ENCODE measurements around the gene DCP1A.

DCP1A gene

GRCh38 chr3:53287131-53287629 lies 60.2 kb downstream of the DCP1A start (continued):
- no peak for TF ChIP-seq PATZ1 (CRISPR knock-in tag; IDR thresholded peaks at IDR 0.05; ENCODE audit: borderline replicate concordance)
- no peak for TF ChIP-seq ARNTL (CRISPR knock-in tag; IDR thresholded peaks at IDR 0.05; ENCODE audit: borderline replicate concordance, low read depth)
- no peak for TF ChIP-seq ZNF8 (CRISPR knock-in tag; IDR thresholded peaks at IDR 0.05)
- no peak for TF ChIP-seq ZNF565 (CRISPR knock-in tag; conservative IDR thresholded peaks at IDR 0.05; ENCODE audit: low read depth)
- TF ChIP-seq CSRNP3 (CRISPR knock-in tag; IDR thresholded peaks at IDR 0.05): no peak

GRCh38 chr3:53286727-53287126 lies 60.6 kb downstream of the DCP1A start:
- no peak for TF ChIP-seq ZC3H10 (CRISPR knock-in tag; IDR thresholded peaks at IDR 0.05)
- TF ChIP-seq CSDC2 (CRISPR knock-in tag; IDR thresholded peaks at IDR 0.05): no peak
- TF ChIP-seq ESRRG (CRISPR knock-in tag; IDR thresholded peaks at IDR 0.05): no peak
- no peak for TF ChIP-seq ZFP30 (CRISPR knock-in tag; IDR thresholded peaks at IDR 0.05)
- no peak for TF ChIP-seq TSHZ2 (CRISPR knock-in tag; IDR thresholded peaks at IDR 0.05)
- TF ChIP-seq ZNF70 (CRISPR knock-in tag; IDR thresholded peaks at IDR 0.05): no peak
- no peak for TF ChIP-seq TOX (CRISPR knock-in tag; IDR thresholded peaks at IDR 0.05; ENCODE audit: borderline replicate concordance)
- TF ChIP-seq TCF4 (CRISPR knock-in tag; IDR thresholded peaks at IDR 0.05; ENCODE audit: borderline replicate concordance): no peak
- TF ChIP-seq GLIS3 (CRISPR knock-in tag; IDR thresholded peaks at IDR 0.05): no peak
- no peak for TF ChIP-seq ISL1 (CRISPR knock-in tag; IDR thresholded peaks at IDR 0.05)
- TF ChIP-seq CREB5 (CRISPR knock-in tag; IDR thresholded peaks at IDR 0.05; ENCODE audit: low read depth): no peak
- TF ChIP-seq ZNF8 (CRISPR knock-in tag; IDR thresholded peaks at IDR 0.05): no peak
- no peak for TF ChIP-seq CSRNP3 (CRISPR knock-in tag; IDR thresholded peaks at IDR 0.05)
- TF ChIP-seq ARNTL (CRISPR knock-in tag; IDR thresholded peaks at IDR 0.05; ENCODE audit: borderline replicate concordance, low read depth): no peak
- TF ChIP-seq ZNF565 (CRISPR knock-in tag; conservative IDR thresholded peaks at IDR 0.05; ENCODE audit: low read depth): no peak

GRCh38 chr3:53282581-53282980 lies 64.8 kb downstream of the DCP1A start:
- ATAC-seq: no peak
- TF ChIP-seq RARB (CRISPR knock-in tag; IDR thresholded peaks at IDR 0.05): no peak
- TF ChIP-seq PPARA (CRISPR knock-in tag; IDR thresholded peaks at IDR 0.05; ENCODE audit: borderline replicate concordance): no peak
- no peak for TF ChIP-seq TOX (CRISPR knock-in tag; IDR thresholded peaks at IDR 0.05; ENCODE audit: borderline replicate concordance)
- TF ChIP-seq POU6F1 (CRISPR knock-in tag; IDR thresholded peaks at IDR 0.05; ENCODE audit: borderline replicate concordance, low read depth): no peak
- no peak for TF ChIP-seq TSHZ2 (CRISPR knock-in tag; IDR thresholded peaks at IDR 0.05)
- TF ChIP-seq ARNTL (CRISPR knock-in tag; IDR thresholded peaks at IDR 0.05; ENCODE audit: borderline replicate concordance, low read depth): no peak
- TF ChIP-seq PATZ1 (CRISPR knock-in tag; IDR thresholded peaks at IDR 0.05; ENCODE audit: borderline replicate concordance): no peak
- TF ChIP-seq ISL1 (CRISPR knock-in tag; IDR thresholded peaks at IDR 0.05): no peak
- TF ChIP-seq CSDC2 (CRISPR knock-in tag; IDR thresholded peaks at IDR 0.05): no peak
- no peak for TF ChIP-seq TCF4 (CRISPR knock-in tag; IDR thresholded peaks at IDR 0.05; ENCODE audit: borderline replicate concordance)
- TF ChIP-seq ZFP30 (CRISPR knock-in tag; IDR thresholded peaks at IDR 0.05): no peak

More at GRCh38 chr3:53286727-53287126, 60.6 kb downstream of the DCP1A start:
- no peak for ATAC-seq
